ENCODE results near the gene VRK2.
"Not testable (repeated sequence)": the region's sequence is repeated elsewhere in the genome, so short reads cannot be mapped to it uniquely, and the experiment has no call there.

Gene VRK2

DNA sequence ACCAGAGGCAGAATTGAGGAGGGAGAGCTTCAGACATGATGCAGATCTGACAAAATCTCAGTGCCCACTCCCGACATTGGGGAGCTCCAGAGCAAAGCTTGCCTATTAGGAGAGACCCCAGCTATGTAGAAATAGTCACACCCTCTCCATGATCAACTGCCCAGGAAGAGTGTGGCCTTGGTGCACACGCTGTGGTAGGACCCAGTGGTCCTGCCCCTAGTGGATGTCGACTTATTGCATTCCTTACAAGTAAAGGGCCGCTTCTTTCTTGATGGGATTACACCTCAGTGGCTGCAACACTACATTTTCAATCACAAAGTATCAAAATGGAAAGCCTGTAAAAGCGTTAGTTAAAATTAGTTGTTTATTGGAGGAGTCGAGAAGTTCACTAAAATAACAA lies 64.2 kb downstream of the VRK2 start:
- DNase-seq, result no peak

DNA sequence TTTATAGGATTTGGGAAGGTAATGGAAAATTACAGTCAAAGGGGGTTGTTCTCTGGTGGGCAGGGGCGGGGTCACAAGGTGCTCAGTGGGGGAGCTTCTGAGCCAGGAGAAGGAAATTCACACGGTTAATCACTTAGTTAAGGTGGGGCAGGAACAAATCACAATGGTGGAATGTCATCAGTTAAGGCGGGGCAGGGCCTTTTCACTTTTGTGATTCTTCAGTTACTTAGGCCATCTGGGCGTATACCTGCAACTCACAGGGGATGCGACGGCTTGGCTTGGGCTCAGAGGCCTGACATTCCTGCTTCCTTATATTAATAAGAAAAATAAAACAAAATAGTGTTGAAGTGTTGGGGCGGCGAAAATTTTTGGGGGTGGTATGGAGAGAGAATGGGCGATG lies 67.0 kb downstream of the VRK2 start:
- not testable (repeated sequence) for DNase-seq

DNA sequence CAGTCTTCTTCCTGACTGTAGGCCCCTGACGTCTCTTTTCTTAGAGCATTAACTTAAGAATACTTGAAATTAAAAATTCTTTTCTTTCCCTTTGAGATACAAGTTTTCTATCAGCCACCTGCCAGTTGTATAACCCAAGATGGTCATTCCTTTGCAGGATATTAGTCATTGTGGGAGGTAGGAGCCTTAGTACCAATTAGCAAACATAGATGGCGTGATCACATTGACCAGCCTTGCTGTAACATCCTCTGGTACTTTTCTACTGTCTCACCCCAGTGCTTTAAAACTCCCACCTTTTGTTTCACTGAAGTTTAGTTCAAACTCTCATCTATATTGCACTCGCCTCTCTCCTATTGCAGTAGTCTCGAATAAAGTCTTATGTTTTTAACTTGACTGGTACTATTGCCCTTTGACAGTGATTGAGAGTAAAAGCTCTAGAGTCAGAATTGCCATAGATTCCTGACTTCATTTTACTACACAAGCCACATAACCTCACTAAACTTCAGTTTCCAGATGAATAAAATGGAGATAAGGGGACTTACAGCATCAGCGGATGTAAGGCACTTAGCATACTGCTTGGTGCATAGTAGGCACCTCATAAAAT lies 74.1 kb downstream of the VRK2 start:
- no peak for DNase-seq

DNA sequence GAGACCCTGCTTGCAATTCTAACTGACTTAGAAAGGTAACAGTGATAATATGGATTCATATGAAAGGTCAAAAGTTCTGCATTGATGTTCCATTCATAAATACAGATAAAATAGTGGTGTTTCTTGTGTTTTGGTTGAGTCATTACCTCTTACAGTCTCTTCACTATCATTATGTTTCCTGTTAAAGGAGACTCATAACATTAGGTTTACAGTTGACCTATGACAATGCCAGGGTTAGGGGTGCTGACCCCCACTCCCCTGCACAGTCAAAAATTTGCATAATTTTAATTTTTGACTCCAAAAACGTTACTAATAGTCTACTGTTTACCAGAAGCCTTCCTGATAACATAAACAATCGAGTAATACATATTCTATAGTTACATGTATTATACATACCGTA lies 75.4 kb downstream of the VRK2 start:
- no peak for DNase-seq

DNA sequence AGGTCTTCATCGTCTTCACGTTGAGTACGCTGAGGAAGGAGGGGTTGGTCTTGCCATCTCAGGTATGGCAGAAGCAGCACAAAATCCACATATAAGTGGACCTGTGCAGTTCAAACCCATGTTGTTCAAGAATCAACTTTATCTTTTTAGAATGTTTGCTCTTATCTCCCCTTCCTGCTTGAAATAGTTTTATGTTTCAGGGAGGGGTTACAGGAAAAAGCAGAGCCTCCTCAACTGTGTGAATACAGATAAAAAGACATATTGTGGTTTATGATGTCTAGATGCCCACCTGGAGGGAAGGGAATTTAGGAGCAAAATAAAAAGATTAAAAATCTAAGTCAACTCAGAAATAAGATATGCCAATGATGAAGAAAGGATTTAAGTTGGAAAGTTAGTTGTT lies 75.9 kb downstream of the VRK2 start:
- DNase-seq, result no peak

DNA sequence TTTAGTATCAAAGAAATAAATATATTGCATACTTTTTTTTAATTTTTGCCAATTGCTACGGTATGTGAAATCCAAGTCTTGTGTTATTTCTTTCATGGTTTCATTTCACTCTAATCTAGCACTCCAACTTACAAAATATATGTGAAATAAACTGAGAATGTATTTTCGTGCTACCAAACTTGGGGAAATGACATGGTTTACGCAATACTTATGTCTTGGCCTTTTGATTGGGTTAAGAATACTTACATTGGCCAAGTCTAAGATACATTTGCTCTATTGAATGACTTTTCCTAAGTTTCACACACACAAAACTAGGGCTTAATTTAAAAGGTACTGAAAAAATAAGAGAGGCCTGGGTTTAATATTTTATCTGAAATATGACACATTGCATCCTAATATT lies 80.5 kb downstream of the VRK2 start:
- DNase-seq, result no peak

DNA sequence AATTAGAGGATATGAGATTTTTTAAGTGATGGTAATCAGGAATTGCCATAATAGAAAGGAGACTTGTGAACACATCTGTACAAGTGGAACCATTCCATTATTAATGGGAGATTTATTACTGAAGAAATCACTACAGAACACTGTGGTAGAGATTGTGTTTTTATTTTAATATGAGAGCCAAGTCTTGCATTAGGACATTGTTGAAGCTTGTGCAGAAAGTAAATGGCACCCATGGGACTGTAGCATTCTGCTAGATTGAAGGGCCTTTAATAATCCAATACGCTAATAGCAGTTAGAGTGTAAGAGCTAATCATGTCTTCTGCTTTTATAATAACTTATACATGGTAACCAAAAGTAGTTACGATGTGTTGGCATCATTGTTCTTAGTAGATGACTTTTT lies 83.6 kb downstream of the VRK2 start:
- no peak for DNase-seq

DNA sequence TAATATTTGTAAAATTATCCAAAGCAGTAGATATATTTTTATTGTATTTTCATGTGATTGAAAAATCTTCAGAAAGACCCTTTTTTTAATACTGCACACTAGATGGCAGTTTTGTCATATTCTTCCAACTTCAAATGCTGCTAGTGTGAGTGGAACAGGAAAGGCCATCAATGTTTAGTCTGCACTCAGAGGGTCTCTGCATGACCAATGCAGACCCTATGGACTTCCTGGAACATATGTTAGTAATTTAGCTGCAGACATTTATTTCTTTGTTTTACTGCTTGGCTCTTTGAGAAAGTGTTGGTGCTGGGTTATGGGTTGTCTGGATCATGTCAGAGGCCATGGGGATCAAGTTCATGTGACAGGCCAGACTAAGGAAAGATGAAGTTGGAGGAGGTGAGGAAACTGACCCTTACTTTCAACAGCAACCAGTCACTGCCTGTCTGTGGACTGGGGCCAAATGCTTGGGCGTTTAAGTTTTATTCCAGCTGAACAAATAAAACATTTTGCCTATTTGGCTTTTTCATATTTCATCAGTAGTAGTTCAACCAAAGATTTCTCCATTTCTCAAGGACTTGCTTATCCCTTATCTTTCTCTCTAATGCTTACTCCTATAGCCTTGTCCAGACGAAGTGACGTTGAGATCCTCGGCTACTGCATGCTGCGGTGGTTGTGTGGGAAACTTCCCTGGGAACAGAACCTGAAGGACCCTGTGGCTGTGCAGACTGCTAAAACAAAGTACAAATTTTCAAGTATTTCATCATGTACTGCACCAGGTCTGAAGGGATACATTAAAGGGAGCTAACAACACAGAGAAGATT lies 84.8 kb downstream of the VRK2 start:
- no peak for DNase-seq

DNA sequence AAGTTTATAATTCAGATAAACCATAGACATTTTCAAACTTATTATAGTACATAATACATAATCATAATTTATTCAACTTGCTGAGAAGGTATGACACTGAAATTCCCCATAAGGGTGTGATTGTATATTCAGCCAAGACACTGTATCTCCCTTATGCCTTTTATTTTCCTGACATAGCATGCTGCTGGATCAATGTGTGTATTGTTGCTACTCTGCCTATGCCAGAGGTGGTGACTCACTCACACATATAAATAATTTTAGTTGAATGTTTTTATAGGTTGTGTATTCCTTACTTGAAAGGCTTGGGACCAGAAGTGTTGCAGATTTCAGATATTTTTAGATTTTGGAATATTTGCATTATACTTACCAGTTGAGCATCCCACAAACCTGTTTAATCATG lies 86.8 kb downstream of the VRK2 start:
- no peak for DNase-seq

DNA sequence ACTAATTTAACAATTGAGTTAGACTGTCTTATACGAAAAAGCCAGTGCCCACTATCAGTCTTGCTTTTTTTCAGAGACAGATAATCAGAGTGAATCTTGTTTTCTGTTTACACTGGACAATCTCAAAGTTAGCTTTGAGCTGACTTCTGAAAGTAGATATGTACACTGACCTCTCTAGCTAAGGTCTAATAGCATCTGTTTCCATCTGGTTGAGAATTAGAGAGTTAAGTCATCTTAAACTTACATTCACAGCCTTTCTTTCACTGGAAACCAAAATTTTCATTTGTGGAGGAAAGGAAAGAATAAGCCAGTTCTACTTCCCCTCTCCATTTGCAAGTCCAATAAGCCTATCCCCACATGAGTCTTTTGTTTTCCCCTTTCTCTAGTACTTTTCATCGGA lies 89.3 kb downstream of the VRK2 start:
- DNase-seq, result no peak

DNA sequence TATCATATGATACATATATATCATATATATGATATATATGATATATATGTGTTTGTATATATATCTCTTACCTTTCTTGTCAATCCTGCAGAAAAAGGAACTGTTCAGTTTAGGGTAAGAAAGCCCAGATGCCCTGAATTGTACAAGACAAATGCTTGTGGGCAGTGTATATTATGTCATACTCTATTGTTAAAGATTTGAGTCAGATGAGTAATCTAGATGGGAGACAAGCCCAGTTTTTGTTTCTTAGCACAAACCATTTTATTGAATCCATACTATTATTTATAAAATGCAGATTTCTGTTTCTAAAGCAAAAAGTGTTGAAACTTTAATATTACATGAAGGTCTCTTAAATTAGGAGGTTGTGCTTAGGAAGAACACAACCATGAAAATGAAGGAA lies 90.6 kb downstream of the VRK2 start:
- DNase-seq, result no peak

DNA sequence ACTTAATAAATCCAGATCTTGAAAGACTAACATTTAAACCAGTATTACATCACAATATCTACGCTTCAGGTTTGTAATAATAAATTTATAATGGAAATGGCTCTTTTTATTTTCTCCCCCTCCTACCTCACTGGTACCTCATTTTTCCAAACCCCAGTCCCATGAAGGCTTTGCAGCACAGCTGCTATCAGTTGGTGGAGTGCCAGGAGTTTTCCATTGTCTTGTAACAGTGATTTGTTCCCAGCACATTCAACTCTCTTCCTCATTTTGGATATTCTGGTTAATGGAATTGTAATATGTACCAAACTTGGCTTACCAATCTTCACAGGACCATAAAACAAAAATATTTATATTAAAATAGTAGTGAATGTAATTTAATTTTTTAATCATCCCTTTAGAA lies 91.2 kb downstream of the VRK2 start:
- no peak for DNase-seq

DNA sequence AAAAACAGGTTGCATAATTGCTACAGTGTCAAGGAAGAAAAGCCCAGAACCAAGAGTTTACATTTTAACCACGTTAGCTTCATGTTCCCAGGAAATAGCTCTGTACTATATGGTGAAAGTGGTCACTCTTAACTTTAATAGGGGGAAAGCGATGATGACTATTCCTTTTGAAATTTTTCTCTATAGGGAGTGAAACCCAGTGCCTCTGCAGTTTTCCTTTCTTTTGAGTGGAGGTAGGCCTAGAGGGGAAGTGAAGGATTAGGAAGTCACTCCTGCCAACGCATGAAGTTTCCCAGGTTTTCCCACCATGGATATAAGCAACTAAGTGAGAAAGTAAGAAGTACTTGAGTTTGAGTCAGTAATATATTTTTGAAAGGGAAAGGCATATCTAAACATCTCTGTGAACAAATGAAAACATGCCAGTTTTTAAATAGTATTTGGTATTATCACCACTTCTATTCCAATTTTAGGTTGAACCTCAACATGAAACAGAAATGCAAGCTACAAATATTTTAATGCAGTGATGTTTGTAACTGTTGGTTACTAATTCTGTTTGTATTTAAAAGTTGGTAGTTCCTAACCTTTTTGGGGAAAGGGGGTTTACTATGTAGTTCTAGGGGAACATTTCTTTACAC lies 91.9 kb downstream of the VRK2 start:
- no peak for DNase-seq

DNA sequence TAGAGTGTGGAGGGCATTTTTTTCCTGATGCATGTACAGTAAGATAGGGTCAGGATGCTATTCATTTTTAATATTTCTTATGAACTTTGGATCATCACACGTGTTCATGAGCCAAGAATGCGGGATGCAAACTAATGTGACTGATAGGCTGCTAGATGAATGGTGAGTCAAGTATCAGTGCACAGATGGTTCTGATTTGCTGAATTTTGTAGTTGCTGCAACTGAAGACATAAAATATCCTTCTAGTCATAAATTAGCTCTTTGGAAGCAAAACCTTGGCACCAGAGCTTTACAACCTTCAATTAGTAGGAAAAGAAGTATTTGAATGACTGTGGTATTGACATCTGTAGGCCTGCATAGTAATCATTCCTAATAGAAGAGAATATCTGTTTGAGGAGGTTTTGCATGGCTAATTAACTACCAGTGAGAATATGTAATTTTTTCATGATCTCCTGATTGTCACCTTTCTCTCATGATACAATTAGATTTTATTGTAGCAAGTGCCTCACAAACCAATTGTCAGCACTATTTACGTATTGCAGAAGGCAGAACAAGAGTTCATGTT lies 94.0 kb downstream of the VRK2 start:
- no peak for DNase-seq

DNA sequence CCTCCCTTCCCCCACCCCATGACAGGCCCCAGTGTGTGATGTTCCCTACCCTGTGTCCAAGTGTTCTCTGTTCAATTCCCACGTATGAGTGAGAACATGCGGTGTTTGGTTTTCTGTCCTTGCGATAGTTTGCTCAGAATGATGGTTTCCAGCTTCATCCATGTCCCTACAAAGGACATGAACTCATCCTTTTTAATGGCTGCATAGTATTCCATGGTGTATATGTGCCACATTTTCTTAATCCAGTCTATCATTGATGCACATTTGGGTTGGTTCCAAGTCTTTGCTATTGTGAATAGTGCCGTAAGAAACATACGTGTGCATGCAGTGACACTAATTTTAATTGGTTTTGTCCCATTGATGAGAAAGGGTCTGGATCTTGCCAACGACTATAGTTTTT lies 99.2 kb downstream of the VRK2 start:
- DNase-seq, result not testable (repeated sequence)

DNA sequence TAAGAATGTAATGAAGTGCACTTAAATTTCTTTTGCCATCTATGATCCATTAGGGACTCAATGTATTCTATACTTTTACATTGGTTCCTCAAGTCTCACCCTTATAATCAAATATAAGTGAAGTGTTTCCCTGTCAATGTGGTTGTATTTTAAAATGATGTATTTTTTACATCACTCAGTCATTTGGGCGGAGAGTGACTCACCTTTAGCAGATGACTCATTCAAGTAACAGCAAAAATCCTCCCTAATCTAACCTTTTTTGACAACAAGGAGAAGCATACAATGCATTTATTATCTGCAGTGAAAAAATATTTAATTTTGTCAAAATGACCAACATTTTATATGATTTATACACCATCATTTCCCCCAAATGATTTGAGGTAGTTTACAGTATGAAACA lies 100.1 kb downstream of the VRK2 start:
- DNase-seq, result no peak

DNA sequence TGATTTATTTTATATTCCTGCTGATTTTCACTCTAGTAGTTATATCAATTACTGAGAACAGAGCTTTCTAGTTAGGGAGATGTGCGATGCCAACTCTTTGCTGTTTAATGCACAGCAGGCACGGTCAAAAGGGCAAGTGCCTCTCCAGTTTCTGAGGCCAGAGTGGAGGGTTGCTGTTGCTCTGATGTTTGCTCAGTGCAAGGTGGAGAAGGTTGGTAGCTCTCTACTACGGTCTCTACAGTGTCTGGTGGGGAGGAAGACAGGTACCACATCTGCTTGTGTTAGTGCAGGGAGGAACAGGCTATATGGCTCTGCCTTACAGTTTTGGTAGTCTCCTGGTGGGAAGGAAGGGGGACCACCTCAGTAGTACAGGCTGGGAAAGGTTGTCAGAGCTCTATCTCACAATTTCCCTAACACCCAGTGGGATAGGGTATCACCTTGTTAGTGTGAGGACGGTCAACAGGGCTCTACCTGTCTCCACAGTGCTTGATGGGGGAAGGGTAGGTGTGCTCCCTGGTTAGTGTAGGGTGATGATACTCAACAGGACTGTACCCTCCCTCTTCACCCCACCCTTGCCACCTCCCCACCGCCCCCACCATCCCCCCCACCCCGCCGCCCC lies 108.7 kb downstream of the VRK2 start:
- DNase-seq, result no peak

DNA sequence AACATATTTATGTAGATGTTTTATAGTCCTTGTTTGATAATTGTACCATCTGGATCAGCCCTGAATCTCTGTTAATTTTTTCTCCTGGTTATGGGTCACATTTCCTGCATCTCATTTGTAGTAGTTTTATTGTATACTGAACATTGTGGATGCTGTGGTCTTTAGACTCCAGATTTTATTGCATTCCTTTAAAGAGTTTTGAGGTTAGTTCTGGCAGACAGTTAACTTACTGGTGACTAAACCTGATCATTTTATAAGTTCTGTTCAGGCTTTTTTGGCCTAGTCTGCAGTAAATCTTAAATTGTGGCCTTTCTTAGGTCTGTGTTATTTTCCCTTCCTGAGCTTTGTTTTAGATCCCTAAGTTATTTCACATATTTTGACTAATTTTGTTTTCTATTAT lies 110.2 kb downstream of the VRK2 start:
- DNase-seq, result no peak

DNA sequence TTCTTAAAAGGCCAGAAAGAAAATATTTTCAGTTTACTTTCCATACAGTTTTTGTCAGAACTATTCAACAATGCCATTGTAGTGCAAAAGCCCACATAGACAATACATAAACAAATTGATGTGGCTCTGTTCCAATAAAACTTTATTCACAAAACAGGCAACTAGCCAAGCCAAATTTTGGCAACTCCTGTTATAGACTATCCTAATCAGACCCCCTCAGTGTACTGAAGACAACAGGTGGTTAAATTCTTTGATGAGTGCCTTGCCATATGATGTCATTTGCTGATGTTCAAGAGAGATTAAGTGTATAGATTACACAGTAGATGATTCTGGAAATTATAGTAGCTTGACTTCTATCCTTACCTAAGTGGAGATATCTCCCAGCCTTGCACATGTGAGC lies 111.1 kb downstream of the VRK2 start:
- DNase-seq, result no peak

DNA sequence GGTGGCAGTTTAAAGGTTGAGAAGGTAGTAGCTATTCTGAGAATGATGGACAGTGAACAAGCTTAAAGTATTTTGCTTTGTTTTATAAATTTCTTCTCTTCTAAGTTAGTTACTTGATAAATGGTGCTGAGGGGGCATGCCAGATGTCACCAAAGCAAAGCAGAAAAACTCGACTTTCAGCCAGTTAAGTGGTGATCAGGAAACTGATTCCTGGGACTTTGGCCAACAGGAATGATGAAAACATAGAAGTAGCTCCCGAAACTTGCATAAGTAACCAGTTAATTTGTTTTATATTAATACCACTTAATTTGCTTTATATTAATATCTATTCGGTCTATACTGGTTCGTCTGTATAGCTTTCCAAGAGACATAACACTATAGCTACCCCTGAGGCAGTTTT lies 111.9 kb downstream of the VRK2 start:
- no peak for DNase-seq

DNA sequence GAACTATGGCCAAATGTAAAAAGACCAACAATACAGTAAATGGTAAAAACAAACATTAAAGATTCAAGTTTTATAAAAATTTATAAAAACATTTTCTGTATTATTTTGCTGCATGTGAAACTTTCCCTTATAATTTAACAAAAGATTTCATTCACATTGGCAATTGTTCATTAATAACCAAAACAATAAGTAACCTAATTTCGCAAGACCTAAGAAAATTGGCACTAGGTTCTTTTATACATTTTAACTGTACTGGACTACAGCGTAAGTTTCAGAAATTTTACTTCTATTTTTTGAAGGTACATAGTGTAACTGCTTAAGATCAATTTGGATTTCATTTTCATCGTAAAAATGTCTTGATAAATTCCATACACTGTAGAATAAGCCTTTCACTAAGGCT lies 117.3 kb downstream of the VRK2 start:
- DNase-seq, result no peak

DNA sequence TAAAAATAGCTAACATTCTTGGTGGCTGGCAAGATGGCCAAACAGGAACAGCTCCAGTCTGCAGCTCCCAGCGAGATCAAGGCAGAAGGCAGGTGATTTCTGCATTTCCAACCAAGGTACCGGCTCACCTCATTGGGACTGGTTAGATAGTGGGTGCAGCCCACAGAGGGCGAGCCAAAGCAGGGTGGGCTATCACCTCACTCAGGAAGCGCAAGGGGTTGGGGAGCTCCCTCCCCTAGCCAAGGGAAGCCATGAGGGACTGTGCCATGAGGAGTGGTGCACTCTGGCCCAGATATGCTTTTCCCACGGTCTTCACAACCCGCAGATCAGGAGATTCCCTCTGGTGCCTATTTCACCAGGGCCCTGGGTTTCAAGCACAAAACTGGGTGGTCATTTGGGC lies 121.5 kb downstream of the VRK2 start:
- DNase-seq, result not testable (repeated sequence)

DNA sequence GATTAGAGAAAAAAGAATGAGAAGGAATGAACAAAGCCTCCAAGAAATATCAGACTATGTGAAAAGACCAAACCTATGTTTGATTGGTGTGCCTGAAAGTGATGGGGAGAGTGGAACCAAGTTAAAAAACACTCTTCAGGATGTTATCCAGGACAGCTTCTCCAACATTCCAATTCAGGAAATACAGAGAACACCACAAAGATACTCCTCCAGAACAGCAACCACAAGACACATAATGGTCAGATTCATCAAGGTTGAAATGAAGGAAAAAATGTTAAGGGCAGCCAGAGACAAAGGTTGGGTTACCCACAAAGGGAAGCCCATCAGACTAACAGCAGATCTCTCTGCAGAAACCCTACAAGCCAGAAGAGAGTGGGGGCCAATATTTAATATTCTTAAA lies 123.2 kb downstream of the VRK2 start:
- not testable (repeated sequence) for DNase-seq
